IPS DF 19.7 (cell line): ENCODE measurements around the gene KCTD19.

Source experiments
- DNase-seq: peaks from one replicate; pipeline ENCODE4 v3.0.0-alpha.2; 2013; ENCODE audit warnings: low read depth, low spot score

The KCTD19 gene

DNA sequence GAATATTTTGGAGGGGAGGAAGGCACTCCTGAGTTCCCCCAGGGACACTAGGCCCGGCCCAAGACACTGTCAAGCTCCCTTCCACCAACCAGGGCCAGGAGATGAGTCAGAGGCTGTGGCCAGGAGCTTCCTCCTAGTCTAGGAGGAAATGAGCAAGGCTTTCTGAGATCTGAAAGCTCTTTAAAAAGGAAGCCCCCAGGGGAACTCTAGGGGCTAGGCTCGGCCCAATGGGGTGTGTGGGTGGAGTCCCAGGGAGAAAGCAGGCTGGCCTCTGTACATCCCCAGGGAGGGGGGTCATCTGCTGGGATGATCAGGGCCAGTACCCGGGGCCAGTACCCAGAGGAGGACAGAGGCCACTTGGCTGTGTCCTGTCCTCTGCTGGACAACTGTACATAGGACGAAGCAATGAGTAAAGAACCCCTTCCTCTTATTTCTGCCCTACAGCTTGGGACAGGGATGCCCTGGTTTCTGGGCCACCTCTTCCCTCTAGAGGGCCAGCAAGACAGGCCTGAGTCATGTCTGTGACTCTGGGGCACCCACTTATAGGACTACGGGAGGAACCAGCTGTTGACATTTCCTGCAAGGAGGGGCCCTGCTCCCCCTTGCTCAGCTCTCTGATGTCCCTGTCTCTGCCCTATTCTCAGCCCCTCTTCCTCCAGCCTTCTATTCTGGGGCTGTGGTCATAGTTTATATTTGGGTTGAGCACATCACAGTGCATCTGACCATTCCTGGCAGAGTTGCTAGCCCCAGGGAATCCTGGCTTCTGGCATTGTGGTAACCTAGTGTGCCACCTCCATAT, 82.0 kb downstream of the KCTD19 start:
- no peak for DNase-seq

DNA sequence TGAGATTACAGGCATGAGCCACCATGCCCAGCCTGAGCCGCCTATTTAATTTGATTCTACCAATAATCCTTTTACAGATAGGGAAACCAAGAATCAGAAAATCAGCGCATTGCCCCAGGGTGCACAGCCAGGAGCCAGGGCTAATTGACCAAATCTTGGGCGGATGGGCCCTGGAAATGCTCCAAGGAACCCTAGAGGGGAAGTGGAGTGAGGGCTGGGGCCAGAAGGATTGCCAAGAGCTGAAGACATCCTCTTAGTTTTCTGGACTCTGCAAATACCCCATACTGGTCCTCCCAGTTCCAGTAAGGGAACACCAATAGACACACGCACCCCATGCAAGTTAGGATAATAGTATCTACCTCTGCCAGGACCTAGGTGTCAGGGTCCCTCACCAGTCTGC, 83.1 kb downstream of the KCTD19 start:
- DNase-seq, result no peak

DNA sequence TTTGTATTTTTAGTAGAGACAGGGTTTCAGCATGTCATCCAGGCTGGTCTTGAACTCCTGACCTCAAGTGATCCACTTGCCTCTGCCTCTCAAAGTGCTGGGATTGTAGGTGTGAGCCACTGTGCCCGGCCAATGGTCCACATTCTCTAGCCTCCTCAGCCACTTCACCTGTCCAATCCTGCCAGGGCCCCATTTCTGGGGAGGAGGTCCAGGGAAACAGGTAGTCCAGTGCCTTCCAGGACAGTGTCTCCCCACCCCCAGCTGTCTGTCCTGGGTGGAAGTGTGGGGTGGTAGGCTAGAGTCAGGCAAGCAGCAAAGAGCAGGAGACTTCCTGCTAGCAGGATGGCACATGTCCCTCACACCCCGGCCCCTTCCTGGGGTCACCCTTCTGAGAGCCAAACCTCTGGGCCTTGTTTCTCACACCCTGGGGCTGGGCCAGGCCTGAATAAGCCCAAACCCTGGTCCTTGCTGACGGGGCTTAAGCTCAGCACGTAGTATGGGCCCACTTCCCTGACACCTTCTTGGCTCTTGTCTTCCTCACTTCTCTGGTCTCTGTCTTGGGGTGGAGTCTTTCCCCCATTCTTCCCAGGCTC, 84.3 kb downstream of the KCTD19 start:
- DNase-seq, result no peak

DNA sequence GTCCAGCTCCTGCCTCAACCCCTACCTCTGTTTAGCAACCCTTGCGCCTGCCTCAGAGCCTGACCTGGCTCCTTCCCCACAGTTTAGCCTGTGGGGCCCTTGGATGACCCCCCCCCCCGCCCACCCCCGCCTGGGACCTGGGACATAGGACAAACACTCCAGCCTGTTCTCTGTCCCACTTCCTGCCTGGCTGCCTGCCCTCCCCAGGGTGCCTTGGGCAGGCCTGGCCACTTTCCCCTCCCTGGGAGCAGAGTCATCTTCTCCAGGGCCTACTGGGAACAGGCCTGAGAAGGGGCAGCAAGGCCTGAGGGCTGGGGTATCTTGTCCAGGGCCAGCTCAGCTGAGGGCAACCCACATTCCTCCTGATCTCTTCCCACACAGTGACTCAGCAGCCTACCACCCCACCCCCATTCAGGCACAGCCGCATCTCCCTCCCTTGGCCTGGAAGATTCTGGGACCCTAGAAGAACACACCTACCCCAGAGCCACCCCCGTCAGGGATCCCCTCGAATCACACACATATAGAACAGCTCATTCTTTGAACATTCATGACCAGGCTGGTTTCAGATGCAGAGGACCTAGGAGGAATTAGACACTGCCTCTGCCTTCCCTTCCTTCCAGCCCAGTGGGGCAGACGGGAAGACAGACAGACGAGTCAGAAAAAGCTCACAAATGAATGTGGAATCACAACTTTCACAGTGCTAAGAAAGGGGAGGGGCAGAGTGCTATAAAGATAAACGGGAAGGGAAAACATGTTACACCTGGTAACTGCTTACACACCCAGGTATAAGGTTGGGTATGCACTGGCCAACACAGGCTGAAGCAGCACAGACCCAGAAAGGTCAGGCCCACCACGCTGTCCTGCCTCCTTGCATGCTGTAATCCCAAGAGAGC, 85.3 kb downstream of the KCTD19 start:
- no peak for DNase-seq

DNA sequence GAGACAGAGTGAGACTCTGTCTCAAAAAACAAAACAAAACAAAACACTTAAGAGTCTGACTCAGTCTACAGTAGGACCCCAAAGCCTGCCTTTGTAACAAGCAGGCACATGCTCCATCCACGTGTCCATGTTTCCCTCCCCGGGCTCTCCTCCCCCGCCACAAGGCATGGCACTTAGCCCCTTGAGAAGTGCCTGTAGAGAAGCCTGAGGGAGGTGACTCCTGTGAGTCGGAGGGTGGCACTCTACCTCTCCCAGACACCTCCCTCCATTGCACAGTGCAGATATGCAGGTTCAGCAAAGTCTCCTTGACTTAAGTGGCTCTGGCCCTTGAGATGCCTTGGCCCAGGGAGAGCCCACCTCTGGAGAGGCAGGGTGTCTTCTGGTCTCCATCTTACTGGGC, 86.0 kb downstream of the KCTD19 start:
- DNase-seq, result no peak
